ENCODE results near the gene HLA-DPB1.

GRCh38 chr6:33078442-33078841, 2.7 kb downstream of the HLA-DPB1 start:
- TF ChIP-seq CTCF (IDR thresholded peaks at IDR 0.05) (no peak), ZFX (IDR thresholded peaks at IDR 0.05; ENCODE audit: borderline replicate concordance) (no peak)
